Uterus (tissue), 2 donors: ENCODE data around the gene RAD23B.

Experiments
- POLR2A ChIP-seq, 2 donors: fragments of 450-650 bp; IDR thresholded peaks; one replicate each; pipeline ENCODE4 v1.6.1; 2016; ENCODE audit warnings: antibody characterized with exemption in 2 of 2, mild to moderate bottlenecking in 1 of 2, moderate library complexity in 1 of 2
- TF ChIP-seq, protein P1 (sequence below), 4 experiments: fragments of 200-600 bp in 2 of 4; fragments of 450-650 bp in 2 of 4; sonication (generic) in 2 of 4; IDR thresholded peaks; one replicate each; pipeline ENCODE4 v1.5.1; 2016 to 2019; ENCODE audit warnings: antibody characterized with exemption in 4 of 4, mild to moderate bottlenecking in 2 of 4, moderate library complexity in 1 of 4

DNA sequence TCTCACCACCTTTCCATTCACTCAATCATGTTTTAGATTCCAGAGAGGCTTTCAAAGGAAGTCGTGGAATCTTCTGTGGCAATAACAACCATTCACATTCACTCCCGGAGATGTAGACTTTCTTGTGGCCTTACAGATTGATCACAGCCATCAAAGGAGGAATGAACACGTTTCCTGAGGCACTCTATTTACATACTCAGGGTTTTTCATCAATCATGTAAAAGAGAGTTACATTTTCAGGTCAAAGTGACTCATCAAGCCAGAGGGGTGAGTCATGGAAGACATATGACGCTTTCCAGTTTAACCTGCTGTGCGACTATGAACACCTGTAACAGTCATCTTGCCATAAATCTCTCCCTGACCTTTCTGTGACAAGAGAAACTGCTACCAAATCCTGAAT lies 39.3 kb upstream of the RAD23B start:
- TF ChIP-seq, protein P1, sequence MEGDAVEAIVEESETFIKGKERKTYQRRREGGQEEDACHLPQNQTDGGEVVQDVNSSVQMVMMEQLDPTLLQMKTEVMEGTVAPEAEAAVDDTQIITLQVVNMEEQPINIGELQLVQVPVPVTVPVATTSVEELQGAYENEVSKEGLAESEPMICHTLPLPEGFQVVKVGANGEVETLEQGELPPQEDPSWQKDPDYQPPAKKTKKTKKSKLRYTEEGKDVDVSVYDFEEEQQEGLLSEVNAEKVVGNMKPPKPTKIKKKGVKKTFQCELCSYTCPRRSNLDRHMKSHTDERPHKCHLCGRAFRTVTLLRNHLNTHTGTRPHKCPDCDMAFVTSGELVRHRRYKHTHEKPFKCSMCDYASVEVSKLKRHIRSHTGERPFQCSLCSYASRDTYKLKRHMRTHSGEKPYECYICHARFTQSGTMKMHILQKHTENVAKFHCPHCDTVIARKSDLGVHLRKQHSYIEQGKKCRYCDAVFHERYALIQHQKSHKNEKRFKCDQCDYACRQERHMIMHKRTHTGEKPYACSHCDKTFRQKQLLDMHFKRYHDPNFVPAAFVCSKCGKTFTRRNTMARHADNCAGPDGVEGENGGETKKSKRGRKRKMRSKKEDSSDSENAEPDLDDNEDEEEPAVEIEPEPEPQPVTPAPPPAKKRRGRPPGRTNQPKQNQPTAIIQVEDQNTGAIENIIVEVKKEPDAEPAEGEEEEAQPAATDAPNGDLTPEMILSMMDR (IDR thresholded peaks at IDR 0.05): no peak
- no peak for TF ChIP-seq POLR2A (IDR thresholded peaks at IDR 0.05)
